Epithelial cell of alveolus of lung (primary cell): ENCODE results near the gene TRAM1L1. TPM values are rescaled to one million over a fixed set of nuclear protein-coding genes. Genes with fewer than 3 reads are reported as not detected.

Experiments
- total RNA-seq: library from RNA; depleted of rRNA; stranded (reverse); fragments of >200 nt; gene quantifications from 2 replicates; pipeline ENCODE4 v1.2.1, GENCODE V29; 2015

Gene TRAM1L1
- 4.1 and 5.2 TPM in 2 replicates for total RNA-seq

GRCh38 chr4:117084866-117085701 lies at the start of gene TRAM1L1:
Gene TRAM1L1 (minus strand): TSS chr4:117085576. CDS start chr4:117085393, 183 bp downstream.

